H9 (cell line): ENCODE results near the gene GLT6D1. TPM values are rescaled to one million over a fixed set of nuclear protein-coding genes. Genes with fewer than 3 reads are reported as not detected.
A peak's percentile ranks its signal among the peaks of the same experiment; 100 is the strongest.

Experiments used
- DNase-seq: peaks from one replicate; pipeline ENCODE4 v3.0.0-alpha.2; 2017
- H2AFZ ChIP-seq: one replicate; pipeline ENCODE4 v1.6.1; 2013; ENCODE audit warnings: mild to moderate bottlenecking, low read length, control low read depth, moderate library complexity
- H2AK5ac ChIP-seq: 2 replicates; pipeline ENCODE4 v1.6.1; 2013; ENCODE audit warnings: low read length, control low read depth, mixed read lengths; ENCODE audit not compliant: insufficient read length
- H2BK120ac ChIP-seq: one replicate; pipeline ENCODE4 v1.6.1; 2013; ENCODE audit warnings: low read depth, mild to moderate bottlenecking, low read length, control low read depth, inconsistent platforms; ENCODE audit not compliant: poor library complexity, severe bottlenecking
- H2BK12ac ChIP-seq: 2 replicates; pipeline ENCODE4 v1.6.1; 2013; ENCODE audit warnings: low read length, control low read depth, mixed read lengths, low read depth; ENCODE audit not compliant: insufficient read length
- H2BK15ac ChIP-seq: 2 replicates; pipeline ENCODE4 v1.6.1; 2013; ENCODE audit warnings: low read depth, low read length, control low read depth
- H2BK20ac ChIP-seq: one replicate; pipeline ENCODE4 v1.6.1; 2013; ENCODE audit warnings: low read depth, mild to moderate bottlenecking, low read length, control low read depth, inconsistent platforms; ENCODE audit not compliant: poor library complexity, severe bottlenecking
- H2BK5ac ChIP-seq: 2 replicates; pipeline ENCODE4 v1.6.1; 2013; ENCODE audit warnings: low read length, control low read depth, mixed read lengths; ENCODE audit not compliant: insufficient read length
- H3K14ac ChIP-seq: 2 replicates; pipeline ENCODE4 v1.6.1; 2013; ENCODE audit warnings: low read length, control low read depth; ENCODE audit not compliant: insufficient read depth
- H3K18ac ChIP-seq: 2 replicates; pipeline ENCODE4 v1.6.1; 2013; ENCODE audit warnings: low read depth, mild to moderate bottlenecking, mixed read lengths, low read length, control low read depth; ENCODE audit not compliant: insufficient read length
- H3K23ac ChIP-seq: 2 replicates; pipeline ENCODE4 v1.6.1; 2013; ENCODE audit warnings: low read length, control low read depth, mixed read lengths, low read depth; ENCODE audit not compliant: insufficient read length
- H3K23me2 ChIP-seq: 2 replicates; pipeline ENCODE4 v1.6.1; 2013; ENCODE audit warnings: low read depth, mild to moderate bottlenecking, mixed read lengths, low read length, control low read depth; ENCODE audit not compliant: insufficient read length, poor library complexity, severe bottlenecking
- H3K27ac ChIP-seq: 2 replicates; pipeline ENCODE4 v1.5.1; 2013; ENCODE audit warnings: low read length, control low read depth, mixed read lengths, low read depth; ENCODE audit not compliant: insufficient read length
- H3K27me3 ChIP-seq: 2 replicates; pipeline ENCODE4 v1.6.1; 2013; ENCODE audit warnings: low read length, control low read depth, inconsistent platforms; ENCODE audit not compliant: insufficient read depth
- H3K4ac ChIP-seq: 2 replicates; pipeline ENCODE4 v1.6.1; 2013; ENCODE audit warnings: low read depth, mild to moderate bottlenecking, control low read depth, inconsistent platforms, low read length, moderate library complexity
- H3K4me1 ChIP-seq: 2 replicates; pipeline ENCODE4 v1.6.1; 2013; ENCODE audit warnings: low read length, control low read depth, inconsistent platforms; ENCODE audit not compliant: insufficient read depth
- H3K4me2 ChIP-seq: 2 replicates; pipeline ENCODE4 v1.6.1; 2013; ENCODE audit warnings: low read length, control low read depth, mixed read lengths; ENCODE audit not compliant: insufficient read length, insufficient read depth
- H3K56ac ChIP-seq: 2 replicates; pipeline ENCODE4 v1.6.1; 2013; ENCODE audit warnings: low read depth, mild to moderate bottlenecking, mixed read lengths, low read length, control low read depth; ENCODE audit not compliant: insufficient read length
- H3K79me1 ChIP-seq: 2 replicates; pipeline ENCODE4 v1.6.1; 2013; ENCODE audit warnings: low read depth, mild to moderate bottlenecking, moderate library complexity, low read length, control low read depth, inconsistent platforms; ENCODE audit not compliant: insufficient read depth, poor library complexity, severe bottlenecking
- H3K79me2 ChIP-seq: 2 replicates; pipeline ENCODE4 v1.6.1; 2013; ENCODE audit warnings: low read length, control low read depth, inconsistent platforms; ENCODE audit not compliant: insufficient read depth
- H3K9ac ChIP-seq: 2 replicates; pipeline ENCODE4 v1.6.1; 2013; ENCODE audit warnings: low read length, control low read depth, mixed read lengths; ENCODE audit not compliant: insufficient read length; ENCODE audit errors: extremely low read depth
- H3K9me3 ChIP-seq: one replicate; pipeline ENCODE4 v1.6.1; 2013; ENCODE audit warnings: low read depth, low read length, inconsistent platforms; ENCODE audit not compliant: control insufficient read depth
- H3T11ph ChIP-seq: one replicate; pipeline ENCODE4 v1.6.1; 2013; ENCODE audit warnings: mild to moderate bottlenecking, low read length, control low read depth, inconsistent platforms
- H4K20me1 ChIP-seq: one replicate; pipeline ENCODE4 v1.6.1; 2013; ENCODE audit not compliant: control insufficient read depth, insufficient read length, insufficient read depth
- H4K5ac ChIP-seq: 2 replicates; pipeline ENCODE4 v1.6.1; 2013; ENCODE audit warnings: low read depth, mild to moderate bottlenecking, mixed read lengths, low read length, control low read depth; ENCODE audit not compliant: insufficient read length
- H4K8ac ChIP-seq: replicated peaks from 2 replicates; pipeline ENCODE4 v1.6.1; 2013; ENCODE audit warnings: low read length, control low read depth, mixed read lengths, low read depth; ENCODE audit not compliant: insufficient read length
- H4K91ac ChIP-seq: 2 replicates; pipeline ENCODE4 v1.6.1; 2013; ENCODE audit warnings: low read depth, mild to moderate bottlenecking, moderate library complexity, mixed read lengths, low read length, control low read depth; ENCODE audit not compliant: insufficient read length
- H3K27ac Mint-ChIP-seq, 3 experiments: 2 replicates in 2 of 3; 3 replicates in 1 of 3; pipeline ENCODE4 v1.8.0; 2020 to 2021; ENCODE audit warnings: mixed read lengths in 3 of 3, mild to moderate bottlenecking in 1 of 3, moderate library complexity in 1 of 3
- H3K27me3 Mint-ChIP-seq: 2 replicates; pipeline ENCODE4 v1.8.0; 2021; ENCODE audit warnings: low read depth, mild to moderate bottlenecking, moderate library complexity, mixed read lengths
- H3K36me3 Mint-ChIP-seq, 3 experiments: 2 replicates in 2 of 3; 3 replicates in 1 of 3; pipeline ENCODE4 v1.8.0; 2020 to 2021; ENCODE audit warnings: low read depth in 3 of 3, mixed read lengths in 3 of 3; ENCODE audit not compliant: insufficient read depth in 1 of 3
- H3K4me1 Mint-ChIP-seq, 2 experiments: 2 replicates each; pipeline ENCODE4 v1.8.0; 2020; ENCODE audit warnings: mixed read lengths in 2 of 2
- H3K4me3 Mint-ChIP-seq, 2 experiments: 2 replicates in 1 of 2; 3 replicates in 1 of 2; pipeline ENCODE4 v1.8.0; 2020 to 2021; ENCODE audit warnings: mild to moderate bottlenecking in 2 of 2, mixed read lengths in 2 of 2, moderate library complexity in 1 of 2
- H3K9me3 Mint-ChIP-seq, 2 experiments: 2 replicates in 1 of 2; 3 replicates in 1 of 2; pipeline ENCODE4 v1.8.0; 2020; ENCODE audit warnings: mild to moderate bottlenecking in 2 of 2, mixed read lengths in 2 of 2, moderate library complexity in 1 of 2
- CTCF ChIP-seq: fragments of 200-600 bp; sonication (generic); conservative IDR thresholded peaks from 3 replicates; pipeline ENCODE4 v1.8.0; 2021; ENCODE audit warnings: antibody characterized with exemption, mild to moderate bottlenecking
- WGBS: extraction: QIAGEN DNeasy Blood & Tissue Kit; methylation state at CpG from one replicate; pipeline ENCODE4 v1.1.7; 2013; ENCODE audit warnings: missing lambda C conversion rate, low lambda C conversion rate, mixed read lengths; ENCODE audit not compliant: insufficient read length; ENCODE audit errors: extremely low coverage; 5-methylcytosine and 5-hydroxymethylcytosine counted together
- total RNA-seq: library from RNA; stranded (reverse); gene quantifications from 2 replicates; pipeline ENCODE4 v1.2.1, GENCODE V29; 2021

GLT6D1 gene
- total RNA-seq, 1 experiment from 2014 or later, result not detected

- Histone ChIP-seq H4K91ac (no peak overlapping the region), H3K56ac (no peak overlapping the region), H3K4me2 (no peak overlapping the region), H3K27ac (no peak overlapping the region), H3K4me1 (no peaks in the 10 kb centered on the region), H3K23ac (no peak overlapping the region), H3K9ac (no peak overlapping the region), H2BK12ac (no peak overlapping the region), H4K5ac (no peak overlapping the region), H2BK120ac (no peak overlapping the region), H3K23me2 (no peaks in the 10 kb centered on the region), H4K8ac (no peak overlapping the region), H3K18ac (no peak overlapping the region), H3K4ac (no peak overlapping the region), H3K14ac (no peak overlapping the region), H3K79me1 (no peaks in the 10 kb centered on the region), H2AK5ac (no peak overlapping the region), H3K27me3 (no peaks in the 10 kb centered on the region), H3K9me3 (no peaks in the 10 kb centered on the region), H2BK20ac (no peak overlapping the region), H2AFZ (no peak overlapping the region), H3K79me2 (no peaks in the 10 kb centered on the region), H2BK15ac (no peak overlapping the region), H2BK5ac (no peak overlapping the region), H3T11ph (no peak overlapping the region), H4K20me1 (no peaks in the 10 kb centered on the region)
- H3K4me3 Mint-ChIP-seq, result no peak overlapping the region
- WGBS, result no CpG with 5 or more reads among the region's 13 CpGs
- no peak overlapping the region for H3K27ac Mint-ChIP-seq
- peak; percentile 20 for DNase-seq
- peaks cover 2 to 7% of the 10 kb centered on the region in 2 experiments; a peak in 3 of 5 replicates for H3K9me3 Mint-ChIP-seq
- no peaks in the 10 kb centered on the region; the same call in 1 of the 2 replicates for H3K27me3 Mint-ChIP-seq
- peaks cover 0 to under 1% of the 10 kb centered on the region in 2 experiments; a peak in 2 of 4 replicates for H3K4me1 Mint-ChIP-seq
- no peaks in the 10 kb centered on the region for H3K36me3 Mint-ChIP-seq
- TF ChIP-seq CTCF, result no peak
Observed at GRCh38 chr9:135592625-135593024, 46.7 kb downstream of the GLT6D1 start.
